Body of pancreas (tissue), 4 donors: ENCODE measurements around the gene SLC35E3. TPM values are rescaled to one million over a fixed set of nuclear protein-coding genes. Genes with fewer than 3 reads are reported as not detected.

ENCODE experiments used
- ATAC-seq: fragments of 150-250 bp; one replicate; pipeline ENCODE4 v1.9.1; 2016
- DNase-seq, 4 donors: peaks; one replicate each; pipeline ENCODE4 v3.0.0-alpha.2; 2019
- H3K27ac ChIP-seq, 4 donors: fragments of 200-600 bp; sonication (generic); 1 replicate in 3 of 4; 2 replicates in 1 of 4; pipeline versions ENCODE4 v1.5.1 to v1.6.1; 2016 to 2019; ENCODE audit warnings: mild to moderate bottlenecking in 1 of 4, mixed read lengths in 1 of 4, moderate library complexity in 1 of 4
- H3K27me3 ChIP-seq, 2 donors: fragments of 200-600 bp; sonication (generic); one replicate each; pipeline ENCODE4 v1.6.0; 2016; ENCODE audit warnings: mild to moderate bottlenecking in 1 of 2
- H3K36me3 ChIP-seq, 2 donors: fragments of 200-600 bp; sonication (generic); replicated peaks in 1 of 2; 2 replicates each; pipeline ENCODE4 v1.5.1; 2016; ENCODE audit warnings: low read depth in 2 of 2; ENCODE audit not compliant: insufficient read depth in 1 of 2
- H3K4me1 ChIP-seq: fragments of 200-600 bp; sonication (generic); one replicate; pipeline ENCODE4 v1.6.0; 2016
- H3K4me3 ChIP-seq, 2 donors: fragments of 200-600 bp; sonication (generic); 1 replicate in 1 of 2; 2 replicates in 1 of 2; pipeline ENCODE4 v1.5.1; 2016 to 2019
- H3K9me3 ChIP-seq, 3 donors: fragments of 200-600 bp; sonication (generic); 1 replicate in 2 of 3; 2 replicates in 1 of 3; pipeline ENCODE4 v1.5.1; 2016
- POLR2A ChIP-seq, 3 donors: fragments of 450-650 bp; IDR thresholded peaks; one replicate each; pipeline ENCODE4 v1.6.1; 2016; ENCODE audit warnings: antibody characterized with exemption in 3 of 3, mild to moderate bottlenecking in 2 of 3
- WGBS, 2 donors: methylation state at CpG; one replicate each; pipeline ENCODE4 v1.1.5; 2017; 5-methylcytosine and 5-hydroxymethylcytosine counted together
- intact Hi-C: fragments of 100-400 bp; cut with DNase I; formaldehyde crosslinking; loops from one replicate; pipeline ENCODE4 v1.15.1; 2023
- total RNA-seq, 2 donors: library from RNA; depleted of rRNA; stranded (reverse); fragments of >200 nt; gene quantifications; one replicate each; pipeline ENCODE4 v1.1.0, GENCODE V29; 2016
- TF ChIP-seq, protein P1 (sequence below), 7 experiments: fragments of 450-650 bp in 4 of 7; fragments of 200-600 bp in 3 of 7; sonication (generic) in 3 of 7; IDR thresholded peaks; one replicate each; pipeline ENCODE4 v1.5.1; 2016 to 2019; ENCODE audit warnings: antibody characterized with exemption in 7 of 7

SLC35E3 gene
- total RNA-seq, 2 donors from 2014 or later, result 2.1 to 2.6 TPM

DNA sequence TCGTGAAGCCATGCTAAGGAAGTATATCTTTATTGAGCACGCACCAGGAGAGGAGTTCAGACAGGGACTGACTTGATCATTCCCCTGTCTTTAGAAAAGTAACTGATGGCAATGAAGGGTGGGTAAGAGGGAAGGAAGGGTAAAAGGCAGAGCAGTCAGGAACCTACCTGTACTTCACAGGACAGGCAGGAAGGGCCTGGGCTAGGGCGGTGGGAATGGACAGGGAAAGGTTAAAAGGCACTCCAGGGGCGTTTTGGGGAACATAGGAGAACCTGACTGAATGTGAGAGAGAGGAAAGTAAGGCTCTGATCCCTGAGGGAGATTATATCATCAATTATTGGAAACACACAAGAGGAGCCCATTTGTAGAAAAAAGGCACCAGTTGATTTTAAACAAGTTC lies 3.9 kb downstream of the SLC35E3 start:
- ATAC-seq (no peak), DNase-seq (no peak)
- H3K4me3 ChIP-seq, result no peak overlapping the region
- no peaks in the 10 kb centered on the region for H3K9me3 ChIP-seq
- peaks cover 0 to 3% of the 10 kb centered on the region in 2 donors for H3K36me3 ChIP-seq
- no peak for TF ChIP-seq POLR2A (IDR thresholded peaks at IDR 0.05)
- TF ChIP-seq, protein P1, sequence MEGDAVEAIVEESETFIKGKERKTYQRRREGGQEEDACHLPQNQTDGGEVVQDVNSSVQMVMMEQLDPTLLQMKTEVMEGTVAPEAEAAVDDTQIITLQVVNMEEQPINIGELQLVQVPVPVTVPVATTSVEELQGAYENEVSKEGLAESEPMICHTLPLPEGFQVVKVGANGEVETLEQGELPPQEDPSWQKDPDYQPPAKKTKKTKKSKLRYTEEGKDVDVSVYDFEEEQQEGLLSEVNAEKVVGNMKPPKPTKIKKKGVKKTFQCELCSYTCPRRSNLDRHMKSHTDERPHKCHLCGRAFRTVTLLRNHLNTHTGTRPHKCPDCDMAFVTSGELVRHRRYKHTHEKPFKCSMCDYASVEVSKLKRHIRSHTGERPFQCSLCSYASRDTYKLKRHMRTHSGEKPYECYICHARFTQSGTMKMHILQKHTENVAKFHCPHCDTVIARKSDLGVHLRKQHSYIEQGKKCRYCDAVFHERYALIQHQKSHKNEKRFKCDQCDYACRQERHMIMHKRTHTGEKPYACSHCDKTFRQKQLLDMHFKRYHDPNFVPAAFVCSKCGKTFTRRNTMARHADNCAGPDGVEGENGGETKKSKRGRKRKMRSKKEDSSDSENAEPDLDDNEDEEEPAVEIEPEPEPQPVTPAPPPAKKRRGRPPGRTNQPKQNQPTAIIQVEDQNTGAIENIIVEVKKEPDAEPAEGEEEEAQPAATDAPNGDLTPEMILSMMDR (IDR thresholded peaks at IDR 0.05), result no peak
- H3K27ac ChIP-seq, result no peak overlapping the region
- intact Hi-C loops, result loop anchor here (10.0 kb wide), 1 partner anchor 65 kb away; no protein-coding TSS in a partner anchor
- 80 to 86% methylated on average over 4 of the region's 4 CpGs for WGBS, 2 donors
- peaks cover 20% of the 10 kb centered on the region for H3K4me1 ChIP-seq
- H3K27me3 ChIP-seq, result no peaks in the 10 kb centered on the region

DNA sequence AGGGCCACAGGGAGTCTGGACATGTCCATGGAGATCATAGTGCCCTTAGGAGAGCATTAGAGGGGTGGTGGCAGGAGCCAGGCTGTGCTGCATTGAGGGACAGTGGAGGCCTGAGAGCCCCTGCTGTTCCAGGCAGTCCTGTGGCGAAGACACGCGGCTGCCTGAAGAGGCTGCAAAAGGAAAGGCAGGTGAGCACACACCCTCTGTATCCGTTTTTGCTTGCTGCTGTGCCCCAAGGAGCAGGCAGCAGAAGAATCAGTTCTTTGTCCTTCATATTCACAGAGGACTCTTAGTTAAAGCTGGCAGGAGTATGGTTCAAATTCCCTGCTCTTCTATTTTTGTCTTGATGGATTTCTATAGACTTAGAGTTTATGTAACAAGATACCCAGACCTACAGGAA lies 4.5 kb downstream of the SLC35E3 start:
- Histone ChIP-seq H3K4me1 (peaks cover 16% of the 10 kb centered on the region), H3K27me3 (no peaks in the 10 kb centered on the region), H3K9me3 (no peaks in the 10 kb centered on the region), H3K4me3 (no peak overlapping the region), H3K27ac (no peak overlapping the region), H3K36me3 (peaks cover 0 to 3% of the 10 kb centered on the region in 2 donors)
- DNase-seq, result no peak
- 81 to 82% methylated on average over 4 of the region's 4 CpGs for WGBS, 2 donors
- intact Hi-C loops, result no loop called here
- ATAC-seq, result no peak
- TF ChIP-seq POLR2A (IDR thresholded peaks at IDR 0.05), result no peak
- TF ChIP-seq, protein P1 (IDR thresholded peaks at IDR 0.05), result no peak

DNA sequence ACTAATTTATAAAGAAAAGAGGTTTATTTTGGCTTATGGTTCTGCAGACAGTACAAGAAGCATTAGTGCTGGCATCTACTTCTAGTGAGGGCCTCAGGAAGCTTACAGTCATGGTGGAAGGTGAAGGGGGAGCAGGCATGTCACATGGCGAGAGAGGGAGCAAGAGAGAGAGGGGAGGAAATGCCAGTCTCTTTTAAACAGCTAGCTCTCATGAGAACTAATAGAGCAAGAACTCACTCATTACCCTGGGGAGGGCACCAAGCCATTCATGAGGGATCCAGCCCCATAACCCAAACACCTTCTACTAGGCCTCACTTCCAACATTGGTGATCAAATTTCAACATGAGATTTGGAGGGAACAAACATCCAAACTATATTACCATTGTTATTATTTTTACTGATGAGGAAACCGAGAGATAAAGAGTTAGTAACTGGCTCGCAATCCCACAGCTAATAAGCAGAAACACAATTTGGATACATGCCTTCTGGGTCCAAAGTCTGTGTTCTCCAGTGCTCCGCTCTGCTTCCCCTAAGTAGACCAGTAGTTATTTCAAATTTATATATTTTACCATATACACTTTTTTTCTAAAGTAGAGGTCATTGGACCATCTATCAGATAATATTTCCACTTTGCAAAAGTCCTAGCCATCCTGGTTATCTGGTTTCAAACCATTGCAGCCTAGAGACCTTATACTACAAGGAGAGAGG lies 9.7 kb downstream of the SLC35E3 start:
- ATAC-seq, result no peak
- no peaks in the 10 kb centered on the region for H3K27me3 ChIP-seq
- intact Hi-C loops, result no loop called here
- no peaks in the 10 kb centered on the region for H3K9me3 ChIP-seq
- H3K36me3 ChIP-seq, result peaks cover 0 to 3% of the 10 kb centered on the region in 2 donors
- H3K27ac ChIP-seq, result no peak overlapping the region
- H3K4me3 ChIP-seq, result no peak overlapping the region
- no peaks in the 10 kb centered on the region for H3K4me1 ChIP-seq
- no peak for DNase-seq
- TF ChIP-seq, protein P1 (IDR thresholded peaks at IDR 0.05), result no peak
- no peak for TF ChIP-seq POLR2A (IDR thresholded peaks at IDR 0.05)
- 66 to 71% methylated on average over 4 of the region's 4 CpGs for WGBS, 2 donors

DNA sequence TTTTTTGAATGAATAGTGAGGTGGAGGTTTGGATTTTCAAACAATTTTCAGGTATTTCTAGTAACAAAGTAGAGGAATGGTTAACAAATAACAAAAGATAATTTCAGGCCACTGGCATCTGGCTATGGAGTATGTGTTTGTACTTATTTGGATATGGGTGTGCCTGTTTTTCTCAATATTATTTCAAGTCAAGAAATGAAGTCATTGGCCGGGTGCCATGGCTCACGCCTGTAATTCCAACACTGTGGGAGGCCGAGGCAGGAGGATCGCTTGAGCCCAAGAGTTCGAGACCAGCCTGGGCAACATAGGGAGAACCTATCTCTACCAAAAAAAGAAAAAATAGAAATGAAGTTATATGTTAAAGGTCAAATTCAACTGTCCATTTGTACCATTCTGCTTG lies 13.9 kb downstream of the SLC35E3 start:
- ATAC-seq (no peak), DNase-seq (no peak)
- Histone ChIP-seq H3K9me3 (no peaks in the 10 kb centered on the region), H3K4me1 (no peaks in the 10 kb centered on the region), H3K27me3 (no peaks in the 10 kb centered on the region), H3K36me3 (no peaks in the 10 kb centered on the region), H3K4me3 (no peak overlapping the region), H3K27ac (no peak overlapping the region)
- no peak for TF ChIP-seq POLR2A (IDR thresholded peaks at IDR 0.05)
- TF ChIP-seq, protein P1 (IDR thresholded peaks at IDR 0.05), result no peak
- intact Hi-C loops, result no loop called here
- WGBS, 2 donors, result 88 to 96% methylated on average over 5 of the region's 5 CpGs
